Measurements from ENCODE around the gene SIL1. TPM values are rescaled to one million over a fixed set of nuclear protein-coding genes. Genes with fewer than 3 reads are reported as not detected.

The SIL1 gene
- total and polyA plus RNA-seq, 2 of the 13 experiments (the other 11 are each of a cell fraction or from before 2014, with no cell fraction given) = 26.0 to 30.0 TPM

DNA sequence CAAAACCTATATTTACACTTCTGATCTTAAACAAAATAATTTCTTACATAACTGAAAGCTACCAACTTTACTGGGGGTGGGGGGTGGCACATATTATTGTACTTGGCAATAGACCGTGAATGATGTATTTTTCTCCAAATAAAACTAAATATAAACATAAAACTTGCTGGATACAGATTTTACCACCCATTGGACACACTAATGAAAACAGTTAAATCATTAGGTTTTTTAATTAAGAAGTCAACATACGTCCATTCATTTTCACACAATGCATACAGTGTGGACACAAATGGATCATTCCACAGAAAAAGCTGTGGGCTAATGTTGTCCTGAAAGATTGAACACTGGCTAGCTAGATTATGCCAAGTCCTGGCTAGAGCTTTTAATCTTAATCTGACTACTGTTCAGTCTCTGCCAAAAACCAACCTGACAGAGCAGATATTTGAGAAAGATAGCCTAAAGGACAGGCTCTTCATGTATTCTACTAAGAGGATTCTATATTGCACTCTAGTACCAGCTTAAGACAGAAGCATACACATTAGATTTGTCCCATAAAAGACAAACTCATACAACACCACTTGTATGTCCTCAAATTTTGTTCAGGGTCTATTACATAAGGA is 118.1 kb downstream of the SIL1 start:
- intact Hi-C loops (cut with micrococcal nuclease; ENCODE audit: unreplicated experiment) = no loop called here
- H3K79me2 ChIP-seq (ENCODE audit: insufficient read depth, low read length) = no peaks in the 10 kb centered on the region
- H3K9me3 ChIP-seq (ENCODE audit: low read length) = no peaks in the 10 kb centered on the region
- no peak overlapping the region for H3K27ac ChIP-seq (ENCODE audit: extremely low read length, insufficient read depth, low read length)
- no peak overlapping the region for H2AFZ ChIP-seq (ENCODE audit: low read length)
- POLR2A ChIA-PET = interaction anchor here (1.0 kb wide), 1 partner anchor 194 kb away, joined by 3 read pairs; no protein-coding TSS in a partner anchor
- no peak overlapping the region for H3K4me2 ChIP-seq (ENCODE audit: low read depth, low read length)
- H3K4me1 ChIP-seq (ENCODE audit: insufficient read depth, low read length) = peaks cover 36% of the 10 kb centered on the region
- CTCF ChIA-PET (ENCODE audit: low intra/inter-chr PET ratio, low total read pairs) = no interaction called here
- FAIRE-seq (no peak), ATAC-seq (no peak), DNase-seq (ENCODE audit: low spot score) (no peak)
- no peaks in the 10 kb centered on the region for H4K20me1 ChIP-seq (ENCODE audit: insufficient read depth, low read length)
- no peaks in the 10 kb centered on the region for H3K36me3 ChIP-seq (replicated peaks in 1 of 2; ENCODE audit: control insufficient read depth in 1 of 2, insufficient read depth in 2 of 2, low read length in 2 of 2)
- H3K27me3 ChIP-seq (ENCODE audit: control insufficient read depth in 1 of 2, insufficient read depth in 2 of 2, low read length in 2 of 2) = no peaks in the 10 kb centered on the region
- 95% methylated on average over 2 of the region's 2 CpGs for WGBS (ENCODE audit: low lambda C conversion rate)
- in situ Hi-C loops (cut with HindIII; ENCODE audit: extremely low pct_ligation_motif_present, low pct_unique_long_range_greater_than_20kb) = no loop called here
- H3K4me3 ChIP-seq (replicated peaks in 1 of 3; ENCODE audit: insufficient read depth in 1 of 3, low read depth in 2 of 3, low read length in 3 of 3) = no peak overlapping the region
- no peak overlapping the region for H3K9ac ChIP-seq (ENCODE audit: insufficient read depth, low read depth, low read length)
- BruUV-seq (replicated peaks) = no TSS peak
- no peak for TF ChIP-seq CBFB (CRISPR knock-in tag; IDR thresholded peaks at IDR 0.05)
- no peak for TF ChIP-seq NKX3-1 (CRISPR knock-in tag; IDR thresholded peaks at IDR 0.05)
- TF ChIP-seq, protein P1, sequence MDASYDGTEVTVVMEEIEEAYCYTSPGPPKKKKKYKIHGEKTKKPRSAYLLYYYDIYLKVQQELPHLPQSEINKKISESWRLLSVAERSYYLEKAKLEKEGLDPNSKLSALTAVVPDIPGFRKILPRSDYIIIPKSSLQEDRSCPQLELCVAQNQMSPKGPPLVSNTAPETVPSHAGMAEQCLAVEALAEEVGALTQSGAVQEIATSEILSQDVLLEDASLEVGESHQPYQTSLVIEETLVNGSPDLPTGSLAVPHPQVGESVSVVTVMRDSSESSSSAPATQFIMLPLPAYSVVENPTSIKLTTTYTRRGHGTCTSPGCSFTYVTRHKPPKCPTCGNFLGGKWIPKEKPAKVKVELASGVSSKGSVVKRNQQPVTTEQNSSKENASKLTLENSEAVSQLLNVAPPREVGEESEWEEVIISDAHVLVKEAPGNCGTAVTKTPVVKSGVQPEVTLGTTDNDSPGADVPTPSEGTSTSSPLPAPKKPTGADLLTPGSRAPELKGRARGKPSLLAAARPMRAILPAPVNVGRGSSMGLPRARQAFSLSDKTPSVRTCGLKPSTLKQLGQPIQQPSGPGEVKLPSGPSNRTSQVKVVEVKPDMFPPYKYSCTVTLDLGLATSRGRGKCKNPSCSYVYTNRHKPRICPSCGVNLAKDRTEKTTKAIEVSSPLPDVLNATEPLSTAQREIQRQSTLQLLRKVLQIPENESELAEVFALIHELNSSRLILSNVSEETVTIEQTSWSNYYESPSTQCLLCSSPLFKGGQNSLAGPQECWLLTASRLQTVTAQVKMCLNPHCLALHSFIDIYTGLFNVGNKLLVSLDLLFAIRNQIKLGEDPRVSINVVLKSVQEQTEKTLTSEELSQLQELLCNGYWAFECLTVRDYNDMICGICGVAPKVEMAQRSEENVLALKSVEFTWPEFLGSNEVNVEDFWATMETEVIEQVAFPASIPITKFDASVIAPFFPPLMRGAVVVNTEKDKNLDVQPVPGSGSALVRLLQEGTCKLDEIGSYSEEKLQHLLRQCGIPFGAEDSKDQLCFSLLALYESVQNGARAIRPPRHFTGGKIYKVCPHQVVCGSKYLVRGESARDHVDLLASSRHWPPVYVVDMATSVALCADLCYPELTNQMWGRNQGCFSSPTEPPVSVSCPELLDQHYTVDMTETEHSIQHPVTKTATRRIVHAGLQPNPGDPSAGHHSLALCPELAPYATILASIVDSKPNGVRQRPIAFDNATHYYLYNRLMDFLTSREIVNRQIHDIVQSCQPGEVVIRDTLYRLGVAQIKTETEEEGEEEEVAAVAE (CRISPR knock-in tag; IDR thresholded peaks at IDR 0.05; ENCODE audit: borderline replicate concordance) = no peak
- TF ChIP-seq, protein P2, sequence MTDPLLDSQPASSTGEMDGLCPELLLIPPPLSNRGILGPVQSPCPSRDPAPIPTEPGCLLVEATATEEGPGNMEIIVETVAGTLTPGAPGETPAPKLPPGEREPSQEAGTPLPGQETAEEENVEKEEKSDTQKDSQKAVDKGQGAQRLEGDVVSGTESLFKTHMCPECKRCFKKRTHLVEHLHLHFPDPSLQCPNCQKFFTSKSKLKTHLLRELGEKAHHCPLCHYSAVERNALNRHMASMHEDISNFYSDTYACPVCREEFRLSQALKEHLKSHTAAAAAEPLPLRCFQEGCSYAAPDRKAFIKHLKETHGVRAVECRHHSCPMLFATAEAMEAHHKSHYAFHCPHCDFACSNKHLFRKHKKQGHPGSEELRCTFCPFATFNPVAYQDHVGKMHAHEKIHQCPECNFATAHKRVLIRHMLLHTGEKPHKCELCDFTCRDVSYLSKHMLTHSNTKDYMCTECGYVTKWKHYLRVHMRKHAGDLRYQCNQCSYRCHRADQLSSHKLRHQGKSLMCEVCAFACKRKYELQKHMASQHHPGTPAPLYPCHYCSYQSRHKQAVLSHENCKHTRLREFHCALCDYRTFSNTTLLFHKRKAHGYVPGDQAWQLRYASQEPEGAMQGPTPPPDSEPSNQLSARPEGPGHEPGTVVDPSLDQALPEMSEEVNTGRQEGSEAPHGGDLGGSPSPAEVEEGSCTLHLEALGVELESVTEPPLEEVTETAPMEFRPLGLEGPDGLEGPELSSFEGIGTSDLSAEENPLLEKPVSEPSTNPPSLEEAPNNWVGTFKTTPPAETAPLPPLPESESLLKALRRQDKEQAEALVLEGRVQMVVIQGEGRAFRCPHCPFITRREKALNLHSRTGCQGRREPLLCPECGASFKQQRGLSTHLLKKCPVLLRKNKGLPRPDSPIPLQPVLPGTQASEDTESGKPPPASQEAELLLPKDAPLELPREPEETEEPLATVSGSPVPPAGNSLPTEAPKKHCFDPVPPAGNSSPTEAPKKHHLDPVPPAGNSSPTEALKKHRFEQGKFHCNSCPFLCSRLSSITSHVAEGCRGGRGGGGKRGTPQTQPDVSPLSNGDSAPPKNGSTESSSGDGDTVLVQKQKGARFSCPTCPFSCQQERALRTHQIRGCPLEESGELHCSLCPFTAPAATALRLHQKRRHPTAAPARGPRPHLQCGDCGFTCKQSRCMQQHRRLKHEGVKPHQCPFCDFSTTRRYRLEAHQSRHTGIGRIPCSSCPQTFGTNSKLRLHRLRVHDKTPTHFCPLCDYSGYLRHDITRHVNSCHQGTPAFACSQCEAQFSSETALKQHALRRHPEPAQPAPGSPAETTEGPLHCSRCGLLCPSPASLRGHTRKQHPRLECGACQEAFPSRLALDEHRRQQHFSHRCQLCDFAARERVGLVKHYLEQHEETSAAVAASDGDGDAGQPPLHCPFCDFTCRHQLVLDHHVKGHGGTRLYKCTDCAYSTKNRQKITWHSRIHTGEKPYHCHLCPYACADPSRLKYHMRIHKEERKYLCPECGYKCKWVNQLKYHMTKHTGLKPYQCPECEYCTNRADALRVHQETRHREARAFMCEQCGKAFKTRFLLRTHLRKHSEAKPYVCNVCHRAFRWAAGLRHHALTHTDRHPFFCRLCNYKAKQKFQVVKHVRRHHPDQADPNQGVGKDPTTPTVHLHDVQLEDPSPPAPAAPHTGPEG (CRISPR knock-in tag; IDR thresholded peaks at IDR 0.05) = no peak
- no peak for TF ChIP-seq ZNF768 (CRISPR knock-in tag; IDR thresholded peaks at IDR 0.05)
- TF ChIP-seq ZSCAN20 (CRISPR knock-in tag; IDR thresholded peaks at IDR 0.05; ENCODE audit: borderline replicate concordance) = no peak
- no peak for TF ChIP-seq ZBTB21 (CRISPR knock-in tag; IDR thresholded peaks at IDR 0.05)
- no peak for TF ChIP-seq ZNF563 (CRISPR knock-in tag; IDR thresholded peaks at IDR 0.05)
- TF ChIP-seq ZNF841 (CRISPR knock-in tag; IDR thresholded peaks at IDR 0.05; ENCODE audit: borderline replicate concordance) = no peak
- TF ChIP-seq, protein P3, sequence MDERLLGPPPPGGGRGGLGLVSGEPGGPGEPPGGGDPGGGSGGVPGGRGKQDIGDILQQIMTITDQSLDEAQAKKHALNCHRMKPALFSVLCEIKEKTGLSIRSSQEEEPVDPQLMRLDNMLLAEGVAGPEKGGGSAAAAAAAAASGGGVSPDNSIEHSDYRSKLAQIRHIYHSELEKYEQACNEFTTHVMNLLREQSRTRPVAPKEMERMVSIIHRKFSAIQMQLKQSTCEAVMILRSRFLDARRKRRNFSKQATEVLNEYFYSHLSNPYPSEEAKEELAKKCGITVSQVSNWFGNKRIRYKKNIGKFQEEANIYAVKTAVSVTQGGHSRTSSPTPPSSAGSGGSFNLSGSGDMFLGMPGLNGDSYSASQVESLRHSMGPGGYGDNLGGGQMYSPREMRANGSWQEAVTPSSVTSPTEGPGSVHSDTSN (CRISPR knock-in tag; IDR thresholded peaks at IDR 0.05) = no peak
- no peak for TF ChIP-seq IKZF1 (IDR thresholded peaks at IDR 0.05)
